ENCODE results near the gene ALK. TPM values are rescaled to one million over a fixed set of nuclear protein-coding genes. Genes with fewer than 3 reads are reported as not detected.

The ALK gene
- total RNA-seq, 4 donors from 2014 or later, result 0.06 to 4.1 TPM; not detected in 2

DNA sequence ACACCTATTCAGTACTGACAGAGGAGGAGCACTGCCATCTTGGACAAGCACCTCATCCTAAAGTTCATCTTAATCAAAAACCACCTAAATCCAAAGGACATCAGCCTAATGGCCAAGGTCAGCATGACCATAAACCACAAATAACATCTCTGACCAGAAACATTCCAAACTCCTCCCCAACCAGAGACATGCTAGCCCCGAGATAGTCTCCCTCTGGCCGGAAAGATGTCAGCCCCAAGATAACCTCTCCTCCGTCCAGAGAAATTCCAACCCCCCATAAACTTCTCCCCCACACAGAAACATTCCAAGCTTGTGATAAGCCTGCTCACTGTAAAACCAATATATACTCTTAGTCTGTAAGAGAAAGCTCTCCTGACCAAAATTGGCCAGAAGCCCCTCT, 545.5 kb downstream of the ALK start:
- Histone ChIP-seq H3K4me1 (no peaks in the 10 kb centered on the region), H3K27me3 (no peaks in the 10 kb centered on the region), H3K36me3 (no peaks in the 10 kb centered on the region), H3K9me3 (no peaks in the 10 kb centered on the region), H3K4me3 (no peak overlapping the region), H3K27ac (no peak overlapping the region)
- TF ChIP-seq, protein P1, sequence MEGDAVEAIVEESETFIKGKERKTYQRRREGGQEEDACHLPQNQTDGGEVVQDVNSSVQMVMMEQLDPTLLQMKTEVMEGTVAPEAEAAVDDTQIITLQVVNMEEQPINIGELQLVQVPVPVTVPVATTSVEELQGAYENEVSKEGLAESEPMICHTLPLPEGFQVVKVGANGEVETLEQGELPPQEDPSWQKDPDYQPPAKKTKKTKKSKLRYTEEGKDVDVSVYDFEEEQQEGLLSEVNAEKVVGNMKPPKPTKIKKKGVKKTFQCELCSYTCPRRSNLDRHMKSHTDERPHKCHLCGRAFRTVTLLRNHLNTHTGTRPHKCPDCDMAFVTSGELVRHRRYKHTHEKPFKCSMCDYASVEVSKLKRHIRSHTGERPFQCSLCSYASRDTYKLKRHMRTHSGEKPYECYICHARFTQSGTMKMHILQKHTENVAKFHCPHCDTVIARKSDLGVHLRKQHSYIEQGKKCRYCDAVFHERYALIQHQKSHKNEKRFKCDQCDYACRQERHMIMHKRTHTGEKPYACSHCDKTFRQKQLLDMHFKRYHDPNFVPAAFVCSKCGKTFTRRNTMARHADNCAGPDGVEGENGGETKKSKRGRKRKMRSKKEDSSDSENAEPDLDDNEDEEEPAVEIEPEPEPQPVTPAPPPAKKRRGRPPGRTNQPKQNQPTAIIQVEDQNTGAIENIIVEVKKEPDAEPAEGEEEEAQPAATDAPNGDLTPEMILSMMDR (IDR thresholded peaks at IDR 0.05), result no peak
- intact Hi-C loops (cut with DNase I; ENCODE audit: low total_unique reads), result no loop called here
- no peak for DNase-seq

DNA sequence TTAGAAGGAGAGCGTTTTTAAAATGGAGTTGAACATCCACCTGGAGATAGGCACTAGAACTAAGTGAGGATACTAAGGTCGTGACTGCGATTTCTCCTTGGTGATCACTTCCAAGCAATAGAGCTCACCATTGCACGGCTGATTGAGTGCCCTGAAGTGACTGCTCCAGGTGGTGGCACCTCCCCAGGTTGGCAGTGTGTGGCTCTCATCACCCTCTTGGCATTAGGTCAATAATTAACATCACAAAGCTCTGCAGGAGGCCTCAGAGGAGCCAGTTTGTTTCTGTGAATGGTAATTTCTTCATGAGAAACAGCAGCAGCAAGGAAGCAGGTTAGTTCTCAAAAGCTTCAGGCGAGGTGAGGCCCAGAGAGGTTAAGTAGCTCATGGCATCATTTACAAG, 546.6 kb downstream of the ALK start:
- H3K36me3 ChIP-seq, result no peaks in the 10 kb centered on the region
- TF ChIP-seq POLR2A (IDR thresholded peaks at IDR 0.05), result no peak
- TF ChIP-seq, protein P1 (IDR thresholded peaks at IDR 0.05), result no peak
- no peak overlapping the region for H3K27ac ChIP-seq
- DNase-seq, result no peak
- intact Hi-C loops (cut with DNase I; ENCODE audit: low total_unique reads), result no loop called here
- no peaks in the 10 kb centered on the region for H3K4me1 ChIP-seq
- no peaks in the 10 kb centered on the region for H3K27me3 ChIP-seq
- H3K4me3 ChIP-seq, result no peak overlapping the region
- H3K9me3 ChIP-seq, result no peaks in the 10 kb centered on the region

DNA sequence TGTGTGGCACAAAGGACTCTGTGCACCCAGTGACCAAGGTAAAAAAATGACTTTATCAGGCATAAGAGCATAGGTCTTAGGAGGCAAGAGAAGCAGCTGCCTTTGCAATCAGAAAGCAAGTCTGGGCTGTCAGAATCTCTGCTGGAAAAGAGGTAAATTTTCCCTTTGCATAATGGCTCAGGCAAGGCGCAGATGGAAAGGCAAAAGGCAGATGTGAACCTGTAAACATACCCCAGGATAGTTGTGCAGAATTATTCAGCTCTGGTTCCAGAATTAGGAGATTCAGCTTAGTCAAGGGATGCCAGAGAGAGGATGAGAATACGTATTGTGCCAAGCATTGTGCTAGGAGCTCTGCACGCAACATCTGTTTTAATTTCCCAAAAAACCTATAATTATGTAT, 547.5 kb downstream of the ALK start:
- Histone ChIP-seq H3K27ac (no peak overlapping the region), H3K4me3 (no peak overlapping the region), H3K9me3 (no peaks in the 10 kb centered on the region), H3K4me1 (no peaks in the 10 kb centered on the region), H3K36me3 (no peaks in the 10 kb centered on the region), H3K27me3 (no peaks in the 10 kb centered on the region)
- no peak for DNase-seq
- TF ChIP-seq, protein P1 (IDR thresholded peaks at IDR 0.05), result no peak
- no peak for TF ChIP-seq POLR2A (IDR thresholded peaks at IDR 0.05)
- intact Hi-C loops (cut with DNase I; ENCODE audit: low total_unique reads), result no loop called here

DNA sequence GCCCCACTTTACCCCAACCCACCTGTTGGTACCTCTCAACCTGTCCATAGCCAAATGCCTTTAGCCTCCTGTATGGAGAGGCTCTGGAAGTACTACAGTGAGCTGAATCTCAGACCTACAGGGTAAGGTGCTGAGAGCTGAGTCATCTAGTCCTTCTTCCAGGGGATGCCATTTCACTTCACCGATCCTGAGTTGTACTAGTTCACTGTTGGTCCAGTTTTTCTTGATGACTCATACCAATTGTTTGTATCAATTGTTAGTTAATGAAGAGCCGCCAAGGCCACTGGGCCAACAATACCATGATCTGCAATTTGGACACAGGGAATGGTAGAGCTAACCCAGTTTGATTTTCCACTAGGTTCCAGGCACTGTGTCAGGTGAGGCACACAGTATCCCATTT, 549.2 kb downstream of the ALK start:
- Histone ChIP-seq H3K27me3 (no peaks in the 10 kb centered on the region), H3K4me3 (no peak overlapping the region), H3K4me1 (no peaks in the 10 kb centered on the region), H3K9me3 (no peaks in the 10 kb centered on the region), H3K27ac (no peak overlapping the region), H3K36me3 (no peaks in the 10 kb centered on the region)
- intact Hi-C loops (cut with DNase I; ENCODE audit: low total_unique reads), result no loop called here
- no peak for TF ChIP-seq POLR2A (IDR thresholded peaks at IDR 0.05)
- TF ChIP-seq, protein P1 (IDR thresholded peaks at IDR 0.05), result no peak
- no peak for DNase-seq

DNA sequence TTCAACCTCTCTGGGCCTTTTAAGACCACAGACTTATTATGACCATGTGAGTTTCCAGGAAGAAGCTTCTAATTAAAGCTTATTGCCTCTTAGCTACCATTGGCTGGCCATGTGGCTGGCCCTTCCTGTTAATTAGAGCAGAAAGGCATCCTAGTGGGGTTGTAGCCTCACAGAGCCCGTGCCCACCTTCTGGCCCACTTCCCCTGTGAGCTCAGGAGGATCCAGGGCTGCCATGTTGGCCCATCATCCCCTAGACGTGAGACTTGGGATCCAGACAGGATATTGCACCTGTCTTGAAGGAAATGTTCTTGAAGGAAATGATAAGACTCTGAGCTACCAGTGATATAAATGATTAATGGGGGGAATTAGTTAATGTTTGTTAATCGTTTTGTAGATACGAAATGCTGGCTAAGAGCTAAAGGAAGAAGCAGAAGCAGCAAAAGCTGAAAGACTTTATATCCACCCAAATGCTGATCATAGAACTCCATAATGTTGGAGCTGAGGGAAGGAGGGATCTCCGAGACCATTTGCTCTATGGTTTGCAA, 550.7 kb downstream of the ALK start:
- no peak for TF ChIP-seq POLR2A (IDR thresholded peaks at IDR 0.05)
- TF ChIP-seq, protein P1 (IDR thresholded peaks at IDR 0.05), result no peak
- no peaks in the 10 kb centered on the region for H3K36me3 ChIP-seq
- no peaks in the 10 kb centered on the region for H3K27me3 ChIP-seq
- no peak for DNase-seq
- intact Hi-C loops (cut with DNase I; ENCODE audit: low total_unique reads), result no loop called here
- H3K4me3 ChIP-seq, result no peak overlapping the region
- no peaks in the 10 kb centered on the region for H3K4me1 ChIP-seq
- H3K27ac ChIP-seq, result no peak overlapping the region
- no peaks in the 10 kb centered on the region for H3K9me3 ChIP-seq
